ENCODE results near the gene VMA21.

Gene VMA21

GRCh38 chrX:151396825-151397740 lies at the start of gene VMA21:
Gene VMA21, plus strand, starts transcription at chrX:151397206. Its CDS starts 103 bp downstream, at chrX:151397309.
- peak; percentile 88 for DNase-seq

- DNase-seq, result no peak
Observed at GRCh38 chrX:151359341-151359740, 37.7 kb upstream of the VMA21 start.

GRCh38 chrX:151359931-151360871 lies 36.8 kb upstream of the VMA21 start:
- peak; percentile 70 for DNase-seq

GRCh38 chrX:151363316-151363715 lies 33.7 kb upstream of the VMA21 start:
- DNase-seq, result no peak

- no peak for DNase-seq
Observed at GRCh38 chrX:151365579-151365978, 31.4 kb upstream of the VMA21 start.

GRCh38 chrX:151370906-151371305 lies 26.1 kb upstream of the VMA21 start:
- DNase-seq, result no peak

GRCh38 chrX:151384807-151385206 lies 12.2 kb upstream of the VMA21 start:
- DNase-seq, result no peak

- DNase-seq, result no peak
Observed at GRCh38 chrX:151386838-151387459, 10.1 kb upstream of the VMA21 start.

GRCh38 chrX:151391722-151392121 lies 5.3 kb upstream of the VMA21 start:
- DNase-seq, result no peak

GRCh38 chrX:151393514-151393913 lies 3.5 kb upstream of the VMA21 start:
- no peak for DNase-seq

GRCh38 chrX:151396042-151396824 lies 773 bp upstream of the VMA21 start:
- DNase-seq, result no peak

GRCh38 chrX:151397741-151398070 lies 700 bp downstream of the VMA21 start:
- DNase-seq, result no peak

GRCh38 chrX:151398346-151398745 lies 1.3 kb downstream of the VMA21 start:
- DNase-seq, result no peak

GRCh38 chrX:151402719-151403390 lies 5.8 kb downstream of the VMA21 start:
- DNase-seq, result no peak

GRCh38 chrX:151416579-151416978 lies 19.6 kb downstream of the VMA21 start:
- DNase-seq, result no peak

- no peak for DNase-seq
Observed at GRCh38 chrX:151419782-151420181, 22.8 kb downstream of the VMA21 start.

- DNase-seq, result no peak
Observed at GRCh38 chrX:151424505-151424904, 27.5 kb downstream of the VMA21 start.

GRCh38 chrX:151448509-151448908 lies 51.5 kb downstream of the VMA21 start:
- DNase-seq, result no peak

- DNase-seq, result no peak
Observed at GRCh38 chrX:151458824-151459223, 61.8 kb downstream of the VMA21 start.
